Measurements from ENCODE around the gene KRTAP24-1.

KRTAP24-1 gene

DNA sequence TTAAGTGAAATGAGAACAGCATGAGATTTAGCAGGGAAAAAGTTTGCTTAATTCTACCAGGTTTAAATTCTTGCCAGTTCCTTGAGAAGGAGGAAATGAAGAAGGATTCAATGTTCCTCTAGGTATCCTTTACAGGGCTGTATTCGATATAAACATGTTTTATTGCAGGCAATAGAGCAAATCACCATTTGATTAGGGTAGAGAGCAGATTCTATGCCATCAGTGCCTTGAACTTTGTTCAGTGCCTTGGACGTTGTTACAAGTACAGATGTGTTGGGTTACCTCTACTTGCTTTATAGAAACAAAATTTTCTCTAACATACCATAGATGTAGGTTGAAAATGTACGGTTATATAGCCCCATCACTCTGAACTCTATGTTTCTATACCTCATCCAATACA is 48.7 kb downstream of the KRTAP24-1 start:
- no peak for DNase-seq (ENCODE audit: low read depth)

DNA sequence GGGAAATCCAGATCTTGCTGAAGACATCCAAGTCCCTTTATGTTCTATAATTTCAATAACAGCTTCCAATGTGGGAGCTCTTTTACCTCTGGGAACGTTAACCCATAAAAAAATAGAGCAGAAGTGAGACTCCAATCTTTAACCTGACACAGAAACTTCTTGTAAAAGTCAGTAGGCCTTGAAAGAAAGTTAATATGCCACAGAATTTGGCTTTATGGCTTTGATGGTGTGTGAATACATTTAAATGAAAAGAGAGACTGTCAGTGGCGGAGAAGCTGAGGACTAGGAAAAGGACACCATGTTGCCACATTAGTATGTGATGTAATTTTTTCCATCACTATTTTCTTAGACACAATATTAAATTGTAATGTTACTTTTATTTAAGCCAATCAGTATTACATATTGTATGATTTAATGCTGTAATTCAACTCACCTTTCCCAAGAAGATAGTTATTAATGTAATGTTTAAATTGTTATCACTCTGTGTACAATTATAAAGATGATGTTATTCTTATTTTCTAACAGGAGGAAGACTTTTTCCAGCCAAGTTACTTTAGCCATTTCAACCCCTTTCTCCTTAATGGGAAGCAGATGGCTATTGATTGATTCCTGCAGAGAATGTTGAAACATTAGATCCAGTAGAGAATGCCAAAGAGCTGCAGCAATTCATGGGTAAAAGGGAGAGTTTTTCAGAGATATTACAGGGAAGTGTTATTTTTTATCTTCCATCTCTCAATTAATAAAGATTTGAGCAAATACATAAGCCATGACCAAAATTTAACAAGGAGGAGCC is 49.3 kb downstream of the KRTAP24-1 start:
- peak; percentile 51 for DNase-seq (ENCODE audit: low read depth)

DNA sequence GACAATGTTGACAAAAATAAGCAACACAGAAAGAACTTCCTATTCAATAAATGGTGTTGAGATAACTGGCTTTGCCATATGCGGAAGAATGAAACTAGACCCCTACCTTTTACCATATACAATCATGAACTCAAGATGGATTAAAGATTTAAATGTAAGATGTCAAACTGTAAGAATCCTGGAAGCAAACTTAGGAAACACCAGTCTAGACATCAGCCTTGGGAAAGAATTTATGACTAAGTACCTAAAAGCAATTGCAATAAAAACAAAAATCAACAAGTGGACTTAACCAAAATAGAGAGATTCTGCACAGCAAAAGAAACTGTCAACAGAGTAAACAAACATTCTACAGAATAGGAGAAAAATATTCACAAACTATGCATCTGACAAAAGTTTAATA is 50.7 kb downstream of the KRTAP24-1 start:
- DNase-seq (ENCODE audit: low read depth) = no peak
